ENCODE measurements around the gene RPS2.

GRCh38 chr16:1929105-1929504, 35.5 kb downstream of the RPS2 start:
- TF ChIP-seq POLR2A (IDR thresholded peaks at IDR 0.05) (no peak), CTCF (IDR thresholded peaks at IDR 0.05) (no peak)

Data from uterus (tissue), 2 donors.